Tibial nerve (tissue), 4 donors: ENCODE measurements around the gene TMC8. TPM values are rescaled to one million over a fixed set of nuclear protein-coding genes. Genes with fewer than 3 reads are reported as not detected.
"Not testable (repeated sequence)": the region's sequence is repeated elsewhere in the genome, so short reads cannot be mapped to it uniquely, and the experiment has no call there.

Source experiments
- DNase-seq, 2 donors: peaks; one replicate each; pipeline ENCODE4 v3.0.0-alpha.2; 2019; ENCODE audit warnings: low spot score in 2 of 2
- H3K27ac ChIP-seq, 4 donors: fragments of 200-600 bp; sonication (generic) in 3 of 4; one replicate each; pipeline ENCODE4 v1.5.1; 2017 to 2019; ENCODE audit warnings: mild to moderate bottlenecking in 1 of 4
- H3K27me3 ChIP-seq, 2 donors: fragments of 200-600 bp; sonication (generic) in 1 of 2; one replicate each; pipeline versions ENCODE4 v1.5.1 to v1.6.0; 2017 to 2019
- H3K36me3 ChIP-seq, 3 donors: fragments of 200-600 bp; sonication (generic); one replicate each; pipeline ENCODE4 v1.5.1; 2018 to 2019
- H3K4me1 ChIP-seq, 4 donors: fragments of 200-600 bp; sonication (generic) in 3 of 4; one replicate each; pipeline ENCODE4 v1.5.1; 2017 to 2019
- H3K4me3 ChIP-seq, 4 donors: fragments of 200-600 bp; sonication (generic) in 3 of 4; one replicate each; pipeline ENCODE4 v1.5.1; 2017 to 2019; ENCODE audit warnings: mild to moderate bottlenecking in 1 of 4, moderate library complexity in 1 of 4
- H3K9me3 ChIP-seq, 4 donors: fragments of 200-600 bp; sonication (generic) in 3 of 4; one replicate each; pipeline ENCODE4 v1.5.1; 2017 to 2019
- EP300 ChIP-seq, 2 donors: sonication (generic); formaldehyde crosslinking; IDR thresholded peaks; one replicate each; pipeline ENCODE4 v1.6.1; 2017; ENCODE audit warnings: antibody characterized with exemption in 2 of 2, mild to moderate bottlenecking in 1 of 2
- POLR2A ChIP-seq, 2 donors: fragments of 450-650 bp; IDR thresholded peaks; one replicate each; pipeline ENCODE4 v1.6.1; 2017; ENCODE audit warnings: antibody characterized with exemption in 2 of 2, mild to moderate bottlenecking in 2 of 2, moderate library complexity in 2 of 2
- WGBS, 2 donors: methylation state at CpG; one replicate each; pipeline ENCODE4 v1.1.5; 2018; 5-methylcytosine and 5-hydroxymethylcytosine counted together
- total RNA-seq, 4 donors: library from RNA; depleted of rRNA; stranded (reverse); fragments of >200 nt; gene quantifications; one replicate each; pipeline ENCODE4 v1.1.0, GENCODE V29; 2016
- TF ChIP-seq, protein P1 (sequence below), 5 experiments: fragments of 200-600 bp in 3 of 5; fragments of 450-650 bp in 2 of 5; sonication (generic) in 3 of 5; IDR thresholded peaks; one replicate each; pipeline ENCODE4 v1.5.1; 2016 to 2019; ENCODE audit warnings: antibody characterized with exemption in 5 of 5, mild to moderate bottlenecking in 3 of 5, moderate library complexity in 2 of 5

The TMC8 gene, protein sequence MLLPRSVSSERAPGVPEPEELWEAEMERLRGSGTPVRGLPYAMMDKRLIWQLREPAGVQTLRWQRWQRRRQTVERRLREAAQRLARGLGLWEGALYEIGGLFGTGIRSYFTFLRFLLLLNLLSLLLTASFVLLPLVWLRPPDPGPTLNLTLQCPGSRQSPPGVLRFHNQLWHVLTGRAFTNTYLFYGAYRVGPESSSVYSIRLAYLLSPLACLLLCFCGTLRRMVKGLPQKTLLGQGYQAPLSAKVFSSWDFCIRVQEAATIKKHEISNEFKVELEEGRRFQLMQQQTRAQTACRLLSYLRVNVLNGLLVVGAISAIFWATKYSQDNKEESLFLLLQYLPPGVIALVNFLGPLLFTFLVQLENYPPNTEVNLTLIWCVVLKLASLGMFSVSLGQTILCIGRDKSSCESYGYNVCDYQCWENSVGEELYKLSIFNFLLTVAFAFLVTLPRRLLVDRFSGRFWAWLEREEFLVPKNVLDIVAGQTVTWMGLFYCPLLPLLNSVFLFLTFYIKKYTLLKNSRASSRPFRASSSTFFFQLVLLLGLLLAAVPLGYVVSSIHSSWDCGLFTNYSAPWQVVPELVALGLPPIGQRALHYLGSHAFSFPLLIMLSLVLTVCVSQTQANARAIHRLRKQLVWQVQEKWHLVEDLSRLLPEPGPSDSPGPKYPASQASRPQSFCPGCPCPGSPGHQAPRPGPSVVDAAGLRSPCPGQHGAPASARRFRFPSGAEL
- total RNA-seq, result 10 to 100 TPM in 1 of 4 donors, 1 to 10 TPM in 3; 5.2 to 18.3 (median 6.7) TPM

DNA sequence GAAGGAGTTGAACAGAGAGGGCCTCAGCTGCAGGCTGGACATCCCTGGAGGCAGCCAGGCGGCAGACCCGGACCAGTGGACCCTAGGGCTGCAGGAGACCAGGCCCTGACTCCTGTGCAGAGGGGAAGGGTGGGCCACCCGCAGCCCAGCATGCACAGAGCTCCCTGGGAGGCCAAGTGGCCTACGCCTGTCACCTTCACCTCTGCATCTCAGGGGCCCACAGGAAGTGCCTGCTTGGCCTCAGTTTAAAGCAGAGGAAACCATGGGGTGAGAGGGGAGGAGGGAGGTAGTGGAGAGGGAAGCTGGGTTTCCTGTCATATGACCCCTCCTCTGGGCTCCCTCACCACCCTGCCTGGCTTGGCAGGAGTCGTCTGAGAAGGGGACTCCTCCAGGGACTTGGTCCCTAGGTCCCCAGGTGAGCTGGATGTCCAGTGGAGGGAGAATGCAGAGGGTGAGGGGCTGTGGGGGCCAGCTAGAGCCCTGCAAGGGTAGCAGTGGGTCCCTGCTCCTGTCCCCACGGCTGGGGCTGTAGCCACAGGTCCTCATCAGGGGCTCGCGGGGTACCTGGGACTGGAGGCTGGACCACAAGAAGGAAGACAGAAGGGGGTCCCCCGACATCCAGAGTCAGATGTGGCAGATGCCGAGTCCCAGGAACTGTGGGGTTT, at the start of gene TMC8:
Gene TMC8, plus strand, starts transcription at position 335 of the 665 bp plus-strand sequence. CDS start 818 bp downstream, outside the sequence.
- Histone ChIP-seq H3K4me1 (peaks cover 0 to 74% (median 49%) of the 10 kb centered on the region in 4 donors), H3K27me3 (no peaks in the 10 kb centered on the region), H3K36me3 (no peaks in the 10 kb centered on the region), H3K4me3 (peak within 1 kb of the TSS in 2 of 4 donors; percentile 42 to 50), H3K27ac (peak within 1 kb of the TSS in 3 of 4 donors; percentile 91 to 93 (median 92)), H3K9me3 (no peaks in the 10 kb centered on the region)
- peak in 1 of 2 donors; percentile 39 for DNase-seq
- TF ChIP-seq EP300 (IDR thresholded peaks at IDR 0.05) (peak in 1 of 2 donors; percentile 43), POLR2A (IDR thresholded peaks at IDR 0.05) (peak in 1 of 2 donors; percentile 24)
- TF ChIP-seq, protein P1, sequence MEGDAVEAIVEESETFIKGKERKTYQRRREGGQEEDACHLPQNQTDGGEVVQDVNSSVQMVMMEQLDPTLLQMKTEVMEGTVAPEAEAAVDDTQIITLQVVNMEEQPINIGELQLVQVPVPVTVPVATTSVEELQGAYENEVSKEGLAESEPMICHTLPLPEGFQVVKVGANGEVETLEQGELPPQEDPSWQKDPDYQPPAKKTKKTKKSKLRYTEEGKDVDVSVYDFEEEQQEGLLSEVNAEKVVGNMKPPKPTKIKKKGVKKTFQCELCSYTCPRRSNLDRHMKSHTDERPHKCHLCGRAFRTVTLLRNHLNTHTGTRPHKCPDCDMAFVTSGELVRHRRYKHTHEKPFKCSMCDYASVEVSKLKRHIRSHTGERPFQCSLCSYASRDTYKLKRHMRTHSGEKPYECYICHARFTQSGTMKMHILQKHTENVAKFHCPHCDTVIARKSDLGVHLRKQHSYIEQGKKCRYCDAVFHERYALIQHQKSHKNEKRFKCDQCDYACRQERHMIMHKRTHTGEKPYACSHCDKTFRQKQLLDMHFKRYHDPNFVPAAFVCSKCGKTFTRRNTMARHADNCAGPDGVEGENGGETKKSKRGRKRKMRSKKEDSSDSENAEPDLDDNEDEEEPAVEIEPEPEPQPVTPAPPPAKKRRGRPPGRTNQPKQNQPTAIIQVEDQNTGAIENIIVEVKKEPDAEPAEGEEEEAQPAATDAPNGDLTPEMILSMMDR (IDR thresholded peaks at IDR 0.05), result no peak
- 58 to 69% methylated on average over 9 to 10 of the region's 10 CpGs for WGBS, 2 donors

DNA sequence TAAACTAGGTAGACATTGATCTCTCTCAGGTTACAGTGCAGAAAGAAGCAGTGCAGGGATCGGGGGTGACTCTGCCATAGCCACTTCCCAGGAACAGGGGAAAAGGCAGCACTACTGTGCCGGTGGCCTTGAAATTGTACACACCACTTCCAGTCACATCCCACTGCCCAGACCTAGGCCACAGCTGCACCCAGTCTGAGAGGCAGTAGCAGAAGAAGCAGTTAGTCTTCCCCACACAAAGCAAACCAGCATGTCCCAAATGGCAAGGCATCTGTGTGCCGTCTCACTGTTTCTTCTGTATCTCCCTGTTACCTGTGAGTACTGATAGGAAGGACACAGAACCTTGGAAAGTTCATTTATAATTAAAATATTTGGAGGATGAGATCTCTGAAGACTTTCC, 49.0 kb upstream of the TMC8 start:
- WGBS, 2 donors, result 82 to 86% methylated on average over 3 of the region's 3 CpGs
- peaks cover 0 to 99% (median 30%) of the 10 kb centered on the region in 3 donors for H3K36me3 ChIP-seq
- no peak overlapping the region for H3K27ac ChIP-seq

DNA sequence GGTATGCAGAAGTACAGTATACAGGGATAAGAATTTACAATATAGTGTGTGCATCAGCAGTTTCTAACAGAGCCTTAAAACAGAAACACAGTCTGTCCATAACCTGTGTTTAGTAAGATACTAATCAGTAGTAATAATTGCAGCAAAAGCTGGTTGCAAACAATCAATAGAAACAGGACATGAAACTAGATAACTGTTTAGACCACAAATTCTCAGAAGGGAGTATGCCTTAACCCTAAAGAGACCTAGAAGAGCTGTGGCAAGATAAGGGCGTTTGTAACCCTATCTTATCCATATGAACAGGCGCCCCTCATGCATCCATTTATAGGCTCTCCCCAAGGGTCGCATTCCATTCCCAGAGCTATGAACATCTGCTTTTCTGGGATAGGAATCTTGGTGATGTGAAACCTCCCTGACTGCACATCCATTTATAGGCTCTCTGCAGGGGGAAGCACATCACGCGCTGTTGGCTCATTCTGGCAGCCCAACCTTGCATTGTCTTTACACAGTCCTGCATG, 48.2 kb upstream of the TMC8 start:
- not testable (repeated sequence) for H3K27me3 ChIP-seq, DNase-seq, H3K4me1 ChIP-seq, H3K27ac ChIP-seq, H3K4me3 ChIP-seq, H3K9me3 ChIP-seq
- 62 to 72% methylated on average over 5 of the region's 5 CpGs for WGBS, 2 donors
- H3K36me3 ChIP-seq, result peaks cover 0 to 99% (median 37%) of the 10 kb centered on the region in 3 donors

More for the DNA sequence above, 49.0 kb upstream of the TMC8 start:
- no peak for TF ChIP-seq POLR2A (IDR thresholded peaks at IDR 0.05)
- no peak for TF ChIP-seq EP300 (IDR thresholded peaks at IDR 0.05)
- TF ChIP-seq, protein P1 (IDR thresholded peaks at IDR 0.05), result no peak
- DNase-seq, result no peak
- Histone ChIP-seq H3K4me3 (no peak overlapping the region), H3K27me3 (no peaks in the 10 kb centered on the region), H3K4me1 (no peaks in the 10 kb centered on the region), H3K9me3 (no peaks in the 10 kb centered on the region)

DNA sequence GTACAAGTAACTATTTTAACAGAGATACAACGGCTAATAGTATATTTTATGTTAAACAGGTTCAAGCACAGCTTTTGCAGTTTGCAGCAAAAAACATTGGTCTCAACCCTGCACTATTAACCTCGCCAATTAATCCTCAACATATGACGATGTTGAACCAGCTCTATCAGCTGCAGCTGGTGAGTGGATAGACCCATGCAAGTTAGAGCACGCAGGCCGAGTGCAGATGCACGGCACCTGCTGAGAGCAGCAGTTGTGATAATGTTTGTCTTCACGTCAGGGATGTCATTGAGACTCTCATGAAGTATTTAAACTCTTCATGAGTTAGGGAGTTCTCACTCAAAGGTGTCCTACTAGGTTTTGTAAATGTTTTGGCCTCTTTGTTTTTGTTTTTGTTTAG, 47.6 kb upstream of the TMC8 start:
- DNase-seq, result no peak
- Histone ChIP-seq H3K27ac (no peak overlapping the region), H3K36me3 (peaks cover 0 to 99% (median 37%) of the 10 kb centered on the region in 3 donors), H3K9me3 (no peaks in the 10 kb centered on the region), H3K4me3 (no peak overlapping the region), H3K4me1 (no peaks in the 10 kb centered on the region), H3K27me3 (no peaks in the 10 kb centered on the region)
- TF ChIP-seq, protein P1 (IDR thresholded peaks at IDR 0.05), result no peak
- no peak for TF ChIP-seq EP300 (IDR thresholded peaks at IDR 0.05)
- TF ChIP-seq POLR2A (IDR thresholded peaks at IDR 0.05), result no peak
- WGBS, 2 donors, result 80 to 85% methylated on average over 7 of the region's 7 CpGs

DNA sequence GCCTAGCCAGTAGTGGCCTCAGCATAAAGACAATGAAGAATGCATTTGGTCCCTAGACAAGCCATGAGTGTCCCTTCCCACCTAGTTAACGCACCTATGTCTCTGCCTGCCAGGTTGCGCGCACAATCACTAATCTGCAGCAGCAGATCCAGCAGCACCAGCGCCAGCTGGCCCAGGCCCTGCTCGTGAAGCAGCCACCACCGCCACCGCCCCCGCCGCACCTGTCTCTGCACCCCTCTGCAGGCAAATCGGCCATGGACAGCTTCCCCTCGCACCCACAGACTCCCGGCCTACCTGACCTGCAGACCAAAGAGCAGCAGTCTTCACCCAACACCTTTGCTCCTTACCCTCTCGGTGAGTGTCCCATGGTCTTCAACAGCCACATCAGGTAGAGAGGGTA, 43.8 kb upstream of the TMC8 start:
- H3K9me3 ChIP-seq, result no peaks in the 10 kb centered on the region
- H3K4me3 ChIP-seq, result no peak overlapping the region
- no peaks in the 10 kb centered on the region for H3K4me1 ChIP-seq
- no peak for DNase-seq
- TF ChIP-seq, protein P1 (IDR thresholded peaks at IDR 0.05), result no peak
- no peak for TF ChIP-seq EP300 (IDR thresholded peaks at IDR 0.05)
- no peak for TF ChIP-seq POLR2A (IDR thresholded peaks at IDR 0.05)
- peaks cover 0 to 99% (median 17%) of the 10 kb centered on the region in 3 donors for H3K36me3 ChIP-seq
- no peak overlapping the region for H3K27ac ChIP-seq
- WGBS, 2 donors, result 91 to 93% methylated on average over 13 of the region's 13 CpGs
- H3K27me3 ChIP-seq, result no peaks in the 10 kb centered on the region
